Neuron (in vitro differentiated cells): ENCODE data around the gene MYH8.

Source experiments
- H2AFZ ChIP-seq: one replicate; pipeline ENCODE4 v1.6.1; 2013; ENCODE audit warnings: low read depth, mild to moderate bottlenecking, inconsistent platforms, low read length, moderate library complexity
- H3K27me3 ChIP-seq: one replicate; pipeline ENCODE4 v1.6.1; 2013; ENCODE audit warnings: low read length; ENCODE audit not compliant: insufficient read depth
- H3K36me3 ChIP-seq: one replicate; pipeline ENCODE4 v1.6.1; 2013; ENCODE audit warnings: low read length; ENCODE audit not compliant: insufficient read depth
- H3K4me1 ChIP-seq: one replicate; pipeline ENCODE4 v1.6.1; 2013; ENCODE audit warnings: low read length; ENCODE audit not compliant: insufficient read depth
- H3K4me3 ChIP-seq: 2 replicates; pipeline ENCODE4 v1.5.1; 2013; ENCODE audit warnings: mild to moderate bottlenecking, low read length, moderate library complexity
- H3K9me3 ChIP-seq: one replicate; pipeline ENCODE4 v1.6.1; 2013; ENCODE audit warnings: low read length

The MYH8 gene

DNA sequence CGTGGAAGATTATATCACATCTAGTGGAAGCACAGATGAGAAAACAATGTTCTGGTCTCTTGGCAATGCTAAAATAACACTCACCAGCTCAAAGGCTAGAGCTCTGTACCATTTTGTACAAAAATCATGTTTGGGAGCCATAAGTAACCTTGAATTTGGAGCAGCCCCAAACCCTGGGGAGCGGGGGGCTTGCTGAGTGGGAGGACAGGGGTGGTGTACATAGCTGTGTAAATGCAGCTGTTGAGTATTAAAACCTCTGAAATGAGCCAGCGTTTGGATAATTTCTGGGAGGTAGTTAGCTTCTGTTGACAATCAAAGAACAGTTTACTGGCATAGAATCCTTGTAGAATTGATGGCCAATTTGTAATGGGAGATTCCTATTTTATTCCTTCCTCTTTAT lies 4.3 kb downstream of the MYH8 start:
- H2AFZ ChIP-seq = no peak overlapping the region
- no peaks in the 10 kb centered on the region for H3K4me1 ChIP-seq
- no peak overlapping the region for H3K4me3 ChIP-seq
- no peaks in the 10 kb centered on the region for H3K9me3 ChIP-seq
- no peaks in the 10 kb centered on the region for H3K36me3 ChIP-seq
- no peaks in the 10 kb centered on the region for H3K27me3 ChIP-seq

- Histone ChIP-seq H3K9me3 (no peaks in the 10 kb centered on the region), H3K4me3 (no peak overlapping the region), H3K4me1 (no peaks in the 10 kb centered on the region), H2AFZ (no peak overlapping the region), H3K36me3 (no peaks in the 10 kb centered on the region), H3K27me3 (no peaks in the 10 kb centered on the region)
Measured at GRCh38 chr17:10415161-10415560, 6.6 kb downstream of the MYH8 start.

- H3K27me3 ChIP-seq = no peaks in the 10 kb centered on the region
- no peak overlapping the region for H2AFZ ChIP-seq
- no peak overlapping the region for H3K4me3 ChIP-seq
- H3K4me1 ChIP-seq = no peaks in the 10 kb centered on the region
- no peaks in the 10 kb centered on the region for H3K36me3 ChIP-seq
- no peaks in the 10 kb centered on the region for H3K9me3 ChIP-seq
Measured at GRCh38 chr17:10403589-10403988, 18.2 kb downstream of the MYH8 start.

- Histone ChIP-seq H3K4me3 (no peak overlapping the region), H2AFZ (no peak overlapping the region), H3K36me3 (no peaks in the 10 kb centered on the region), H3K4me1 (no peaks in the 10 kb centered on the region), H3K9me3 (no peaks in the 10 kb centered on the region), H3K27me3 (no peaks in the 10 kb centered on the region)
Measured at GRCh38 chr17:10398352-10398751, 23.4 kb downstream of the MYH8 start.

DNA sequence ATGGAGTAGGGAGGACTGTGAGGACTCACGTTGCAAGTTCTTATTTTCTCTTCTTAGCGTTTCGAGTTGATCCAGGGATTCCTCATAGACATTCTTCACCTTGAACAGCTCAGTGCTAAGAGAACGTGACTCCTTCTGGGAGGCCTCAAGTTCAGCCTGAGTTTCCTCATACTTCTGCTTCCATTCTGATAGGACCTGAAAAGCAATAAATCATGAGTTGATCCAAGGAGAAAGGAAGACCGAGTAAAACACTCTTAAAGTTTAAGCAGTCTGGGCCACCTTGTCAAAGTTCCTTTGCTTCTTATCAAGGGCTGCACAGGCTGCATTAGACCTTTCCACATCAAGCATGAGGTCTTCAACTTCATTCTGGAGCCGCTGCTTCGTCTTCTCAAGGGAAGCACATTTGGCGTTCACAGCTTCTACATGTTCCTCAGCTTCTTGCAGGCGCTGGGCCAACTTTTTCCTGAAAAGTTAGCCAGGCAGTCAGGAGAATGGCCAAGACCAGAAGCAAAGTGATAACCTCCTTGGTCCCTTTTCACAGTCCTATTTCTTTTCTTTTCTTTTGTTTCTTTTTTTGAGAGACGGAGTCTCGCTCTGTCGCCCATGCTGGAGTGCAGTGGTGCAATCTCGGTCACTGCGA lies 25.1 kb downstream of the MYH8 start:
- no peaks in the 10 kb centered on the region for H3K9me3 ChIP-seq
- H3K4me3 ChIP-seq = no peak overlapping the region
- no peak overlapping the region for H2AFZ ChIP-seq
- H3K36me3 ChIP-seq = no peaks in the 10 kb centered on the region
- H3K27me3 ChIP-seq = peaks cover 2% of the 10 kb centered on the region
- H3K4me1 ChIP-seq = no peaks in the 10 kb centered on the region

DNA sequence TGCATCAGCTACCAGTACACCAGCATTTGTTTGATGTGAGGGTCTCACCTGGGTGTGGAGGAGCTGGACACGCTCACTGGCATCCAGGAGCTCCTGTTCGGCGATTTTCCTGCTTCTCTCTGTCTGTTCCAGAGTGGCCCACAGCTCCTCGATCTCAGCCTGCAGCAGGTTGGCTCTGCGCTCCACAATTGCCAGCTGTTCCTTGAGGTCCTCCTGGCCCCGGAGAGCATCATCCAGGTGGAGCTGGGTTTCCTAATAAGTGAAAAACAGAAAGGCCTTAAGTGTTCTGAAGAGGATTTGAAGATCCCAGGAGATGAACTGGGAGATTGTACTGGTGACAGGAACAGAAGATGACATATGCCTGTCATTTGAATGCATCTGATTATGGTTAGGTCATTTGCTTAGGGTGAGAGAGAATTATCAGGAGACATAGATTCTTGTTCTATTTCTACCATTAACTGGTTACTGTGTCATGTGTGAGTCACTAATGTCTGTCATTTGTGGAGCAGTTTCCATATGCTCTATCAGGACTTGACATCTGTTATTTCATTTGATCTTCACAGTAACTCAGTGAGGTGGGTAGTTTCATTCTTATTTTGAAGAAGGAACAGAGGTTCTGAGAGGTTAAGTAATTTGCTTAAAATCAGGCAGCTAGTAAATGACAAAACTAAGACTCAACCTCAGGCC lies 27.4 kb downstream of the MYH8 start:
- Histone ChIP-seq H2AFZ (no peak overlapping the region), H3K27me3 (peaks cover 2% of the 10 kb centered on the region), H3K36me3 (no peaks in the 10 kb centered on the region), H3K4me3 (no peak overlapping the region), H3K9me3 (no peaks in the 10 kb centered on the region), H3K4me1 (no peaks in the 10 kb centered on the region)

- no peak overlapping the region for H2AFZ ChIP-seq
- no peaks in the 10 kb centered on the region for H3K36me3 ChIP-seq
- no peaks in the 10 kb centered on the region for H3K9me3 ChIP-seq
- no peak overlapping the region for H3K4me3 ChIP-seq
- no peaks in the 10 kb centered on the region for H3K4me1 ChIP-seq
- peaks cover 2% of the 10 kb centered on the region for H3K27me3 ChIP-seq
Measured at GRCh38 chr17:10392880-10393279, 28.9 kb downstream of the MYH8 start.

DNA sequence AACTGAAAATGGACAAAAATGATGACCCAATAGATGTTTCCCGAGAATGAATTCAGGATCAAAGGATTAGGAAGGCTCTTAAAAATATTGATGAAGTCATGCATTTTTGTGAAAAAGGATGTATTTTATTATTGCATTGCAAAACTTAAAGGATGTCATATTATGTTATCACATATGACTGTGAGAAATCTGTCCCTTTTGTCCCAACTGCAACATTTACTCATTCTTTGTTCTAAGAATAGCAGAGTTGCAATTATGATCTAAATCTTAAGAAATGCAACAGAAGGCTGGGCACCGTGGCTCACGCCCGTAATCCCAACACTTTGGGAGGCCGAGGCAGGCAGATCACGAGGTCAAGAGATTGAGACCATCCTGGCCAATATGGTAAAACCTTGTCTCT lies 35.9 kb downstream of the MYH8 start:
- H3K36me3 ChIP-seq = no peaks in the 10 kb centered on the region
- no peaks in the 10 kb centered on the region for H3K4me1 ChIP-seq
- no peaks in the 10 kb centered on the region for H3K27me3 ChIP-seq
- H3K9me3 ChIP-seq = no peaks in the 10 kb centered on the region
- no peak overlapping the region for H3K4me3 ChIP-seq
- no peak overlapping the region for H2AFZ ChIP-seq

- Histone ChIP-seq H3K27me3 (no peaks in the 10 kb centered on the region), H3K4me1 (no peaks in the 10 kb centered on the region), H3K9me3 (no peaks in the 10 kb centered on the region), H3K4me3 (no peak overlapping the region), H2AFZ (no peak overlapping the region), H3K36me3 (no peaks in the 10 kb centered on the region)
Measured at GRCh38 chr17:10384175-10384574, 37.6 kb downstream of the MYH8 start.

DNA sequence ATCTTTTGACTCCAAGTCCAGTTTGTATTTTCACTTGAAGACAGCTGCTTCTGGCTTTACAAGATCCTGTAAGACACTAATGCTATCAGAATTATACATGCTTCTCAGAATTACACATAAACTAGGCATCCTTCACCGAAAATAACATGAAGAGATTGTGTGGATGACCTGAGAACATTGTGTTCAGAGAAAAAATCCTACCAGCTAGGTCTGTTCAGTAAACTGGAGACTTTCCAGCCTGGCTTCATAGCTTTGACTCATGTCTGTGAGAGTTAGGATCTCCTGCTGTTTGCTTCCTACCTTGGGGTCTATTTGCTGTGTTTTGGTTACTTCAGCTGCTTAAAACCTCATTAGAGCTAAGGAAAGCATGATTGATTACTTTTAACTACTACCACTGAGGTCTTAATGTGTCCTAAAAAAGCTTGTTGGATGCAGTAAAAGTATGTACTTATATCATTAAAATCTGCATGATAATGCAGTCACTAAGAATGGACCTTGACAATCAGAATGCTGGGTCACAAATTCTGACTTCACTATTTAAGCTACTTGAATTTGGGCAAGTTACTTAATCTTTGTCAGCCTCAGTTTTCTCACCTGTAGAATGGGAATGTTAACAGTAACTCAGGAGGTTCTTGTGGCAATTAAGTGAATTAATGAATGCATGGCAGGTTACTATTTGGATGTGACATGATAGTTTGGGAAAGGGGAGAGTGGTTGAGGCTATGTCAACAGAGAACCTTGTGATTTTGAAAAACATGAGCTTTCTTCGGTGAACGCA lies 40.9 kb downstream of the MYH8 start:
- Histone ChIP-seq H3K36me3 (no peaks in the 10 kb centered on the region), H3K4me1 (no peaks in the 10 kb centered on the region), H3K27me3 (no peaks in the 10 kb centered on the region), H3K9me3 (no peaks in the 10 kb centered on the region), H2AFZ (no peak overlapping the region), H3K4me3 (no peak overlapping the region)

DNA sequence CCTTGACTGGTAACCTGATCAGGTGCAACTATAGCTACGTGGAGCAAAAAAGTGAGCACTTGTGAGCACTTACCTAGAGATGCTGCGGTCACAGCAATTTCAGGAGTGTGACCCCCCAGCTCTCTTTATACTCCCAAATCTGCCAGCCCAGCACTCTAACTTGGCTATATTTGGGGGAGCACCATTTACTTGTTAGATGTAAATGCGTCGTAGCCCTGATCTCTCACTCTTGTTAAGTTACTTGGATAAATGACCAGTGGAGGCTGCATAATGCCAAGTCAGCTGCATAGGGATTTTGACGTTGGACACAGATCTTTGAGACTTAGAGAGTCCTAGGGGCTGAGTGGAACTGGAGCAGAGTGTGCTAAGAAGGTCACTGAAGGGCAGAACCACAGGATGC lies 48.8 kb downstream of the MYH8 start, which contains the start of gene MYH13:
Gene MYH13, minus strand, starts transcription at position 101 of the 400 bp plus-strand sequence. CDS start 8,476 bp downstream, outside the sequence.
- H3K4me1 ChIP-seq = no peaks in the 10 kb centered on the region
- no peak within 1 kb of the TSS for H3K4me3 ChIP-seq
- no peak within 1 kb of the TSS for H2AFZ ChIP-seq
- H3K27me3 ChIP-seq = no peaks in the 10 kb centered on the region
- no peaks in the 10 kb centered on the region for H3K9me3 ChIP-seq
- H3K36me3 ChIP-seq = no peaks in the 10 kb centered on the region

DNA sequence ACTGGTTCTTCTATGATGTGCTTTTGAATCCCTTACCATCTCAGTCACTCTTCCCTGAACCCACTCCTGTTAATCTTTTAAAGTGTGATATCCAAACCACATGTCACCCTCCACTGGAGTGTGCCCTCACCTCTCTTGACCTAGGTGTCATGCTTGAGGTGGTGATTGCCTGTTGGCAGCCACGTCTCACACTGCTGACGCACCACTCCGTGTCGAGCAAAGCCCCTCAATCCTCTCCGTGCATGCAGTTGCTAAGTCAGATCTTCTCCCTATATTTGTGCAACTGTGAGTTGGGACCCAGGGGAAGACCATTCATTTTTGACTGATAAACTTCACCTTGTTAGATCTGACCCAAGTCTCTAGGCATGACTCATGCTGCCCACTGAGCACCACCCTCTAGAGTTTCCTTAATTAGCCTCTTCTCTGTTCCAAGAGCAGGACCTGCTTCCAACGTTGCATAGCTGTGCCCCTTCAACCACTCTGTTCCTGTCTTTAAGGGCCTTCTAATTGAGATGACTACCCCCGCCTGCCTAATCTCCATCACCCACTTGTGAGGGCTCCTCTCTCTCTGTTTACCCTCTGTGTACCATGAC lies 51.6 kb downstream of the MYH8 start:
- no peaks in the 10 kb centered on the region for H3K9me3 ChIP-seq
- no peaks in the 10 kb centered on the region for H3K27me3 ChIP-seq
- H3K36me3 ChIP-seq = no peaks in the 10 kb centered on the region
- no peaks in the 10 kb centered on the region for H3K4me1 ChIP-seq
- H3K4me3 ChIP-seq = no peak overlapping the region
- no peak overlapping the region for H2AFZ ChIP-seq

GRCh38 chr17:10369239-10369638 lies 52.5 kb downstream of the MYH8 start:
- Histone ChIP-seq H3K4me1 (no peaks in the 10 kb centered on the region), H2AFZ (no peak overlapping the region), H3K9me3 (no peaks in the 10 kb centered on the region), H3K27me3 (no peaks in the 10 kb centered on the region), H3K36me3 (no peaks in the 10 kb centered on the region), H3K4me3 (no peak overlapping the region)
